ENCODE measurements around the gene CARHSP1.
"Not testable (repeated sequence)": the region's sequence is repeated elsewhere in the genome, so short reads cannot be mapped to it uniquely, and the experiment has no call there.

The CARHSP1 gene

DNA sequence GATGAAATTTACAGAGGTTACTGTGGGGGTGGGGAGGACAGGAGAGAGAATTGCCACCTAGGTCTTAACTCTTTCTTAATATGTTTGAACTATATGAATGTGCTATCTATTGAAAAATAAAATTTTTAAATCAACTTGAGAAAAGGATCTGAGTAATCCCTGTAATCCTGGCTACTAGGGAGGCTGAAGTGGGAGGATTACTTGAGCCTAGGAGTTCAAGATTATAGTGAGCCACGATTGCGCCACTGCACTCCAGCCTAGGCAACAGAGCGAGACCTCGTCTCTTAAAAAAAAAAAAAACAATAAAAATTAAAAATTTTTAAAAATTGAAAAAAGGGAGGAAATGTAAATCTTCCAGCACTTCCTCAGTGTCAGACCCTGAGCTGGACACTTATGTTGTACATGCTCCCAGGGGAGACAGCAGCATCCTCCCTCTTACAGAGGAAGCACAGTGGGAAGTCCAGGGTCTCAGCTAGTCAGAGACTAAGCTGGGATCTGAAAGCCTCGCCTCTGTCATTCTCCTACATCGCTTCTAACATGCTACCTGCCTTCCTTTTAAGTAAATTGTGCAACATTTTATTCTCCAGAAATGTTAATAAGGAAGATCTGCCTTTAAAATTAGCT, 49.3 kb downstream of the CARHSP1 start:
- no peak for DNase-seq

DNA sequence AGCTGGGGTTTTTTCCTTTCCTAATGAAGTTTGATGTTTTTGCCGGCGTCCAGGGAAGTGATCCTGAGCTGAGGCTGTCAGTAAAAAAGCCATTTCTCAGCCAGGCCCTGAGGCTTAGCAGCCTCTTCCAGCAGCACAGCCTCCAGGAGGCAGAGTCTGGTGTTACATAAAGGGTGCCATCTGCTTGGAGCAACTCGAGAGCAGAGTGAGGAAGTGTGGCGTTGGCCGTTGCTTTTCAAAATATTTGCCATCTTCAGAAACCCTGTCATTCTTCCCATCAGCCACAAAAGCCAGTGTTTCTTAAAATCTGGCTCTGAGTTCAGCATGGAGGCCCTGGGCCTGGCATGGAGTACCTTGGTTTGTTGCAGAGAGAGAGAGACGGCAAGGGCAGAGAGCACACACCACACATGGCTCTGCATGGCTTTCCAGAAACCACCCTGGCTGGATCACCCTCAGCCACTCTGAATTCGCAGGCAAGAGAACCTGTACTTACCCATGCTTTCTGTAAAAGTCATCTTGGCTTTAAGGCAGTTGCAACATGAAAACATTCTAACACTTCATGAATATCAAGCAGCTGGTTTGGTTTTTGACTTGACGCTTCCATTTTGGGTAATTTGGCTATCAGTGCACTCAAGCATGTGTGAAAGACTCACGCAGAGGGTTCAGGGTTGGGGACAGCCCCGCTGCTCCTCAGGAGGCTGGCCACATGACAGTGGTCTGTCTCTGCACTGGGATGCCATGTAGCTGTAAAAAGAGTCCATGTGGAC, 50.1 kb downstream of the CARHSP1 start:
- no peak for DNase-seq

DNA sequence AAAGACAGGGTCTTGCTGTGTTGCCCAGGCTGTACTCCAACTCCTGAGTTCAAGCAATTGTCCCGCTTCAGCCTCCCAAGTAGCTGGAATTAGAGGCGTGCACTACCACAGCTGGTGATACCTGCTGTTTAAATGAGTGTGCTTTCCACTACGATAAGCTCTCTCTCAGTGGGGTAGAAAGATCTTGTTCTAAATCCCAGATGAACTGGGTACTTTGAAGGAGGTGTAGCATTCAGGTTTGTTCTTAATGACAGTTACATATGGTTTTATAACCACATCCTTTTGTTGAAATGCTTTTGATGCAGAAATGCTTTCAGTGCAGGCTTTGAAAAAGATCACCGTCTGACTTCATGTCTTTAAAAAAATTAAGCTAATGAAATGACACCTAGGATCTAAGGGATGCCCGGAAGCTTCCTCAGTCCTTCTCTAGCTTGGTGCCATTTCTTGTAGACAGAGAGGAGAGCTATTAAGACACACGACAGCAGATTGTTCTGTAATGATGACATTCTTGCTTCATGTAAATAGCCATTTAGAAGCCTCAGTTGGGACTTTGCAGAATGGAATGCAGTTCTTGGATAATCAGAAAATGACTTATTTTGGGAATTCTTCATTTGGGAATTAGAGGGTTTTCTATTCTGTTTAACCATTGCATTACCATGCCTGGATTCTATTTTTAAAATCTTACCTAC, 51.7 kb downstream of the CARHSP1 start:
- no peak for DNase-seq

DNA sequence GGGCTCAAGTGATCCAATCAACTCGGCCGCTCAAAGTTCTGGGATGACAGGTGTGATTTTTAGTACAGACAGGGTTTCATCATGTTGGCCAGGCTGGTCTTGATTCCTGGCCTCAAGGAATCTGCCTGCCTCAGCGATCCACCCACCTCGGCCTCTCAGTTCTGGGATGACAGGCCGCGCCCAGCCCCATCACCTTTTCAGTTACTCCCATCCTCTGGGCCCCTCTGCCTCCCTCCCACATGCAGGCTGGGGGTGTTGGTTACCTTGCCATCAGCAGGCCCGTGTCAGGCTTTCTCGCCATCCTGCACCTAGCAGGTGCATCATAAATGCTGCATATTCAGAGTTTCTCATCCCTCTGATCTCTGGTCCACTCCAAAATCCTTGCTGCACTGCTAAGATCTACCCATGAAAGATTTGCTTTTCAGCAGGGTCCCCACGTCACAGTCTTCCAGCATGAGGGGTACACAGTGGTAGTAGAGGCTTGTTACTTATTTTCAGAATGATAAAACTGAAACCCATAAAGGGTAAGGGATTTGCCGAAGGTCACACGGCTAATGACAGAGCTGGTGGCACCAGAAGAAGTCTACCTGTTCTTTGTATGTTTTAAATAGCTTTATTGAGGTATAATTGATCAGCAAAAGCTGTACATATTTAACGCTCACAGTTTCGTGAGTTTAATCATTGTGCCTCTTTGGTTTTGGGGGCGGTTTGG, 54.6 kb downstream of the CARHSP1 start:
- no peak for DNase-seq

DNA sequence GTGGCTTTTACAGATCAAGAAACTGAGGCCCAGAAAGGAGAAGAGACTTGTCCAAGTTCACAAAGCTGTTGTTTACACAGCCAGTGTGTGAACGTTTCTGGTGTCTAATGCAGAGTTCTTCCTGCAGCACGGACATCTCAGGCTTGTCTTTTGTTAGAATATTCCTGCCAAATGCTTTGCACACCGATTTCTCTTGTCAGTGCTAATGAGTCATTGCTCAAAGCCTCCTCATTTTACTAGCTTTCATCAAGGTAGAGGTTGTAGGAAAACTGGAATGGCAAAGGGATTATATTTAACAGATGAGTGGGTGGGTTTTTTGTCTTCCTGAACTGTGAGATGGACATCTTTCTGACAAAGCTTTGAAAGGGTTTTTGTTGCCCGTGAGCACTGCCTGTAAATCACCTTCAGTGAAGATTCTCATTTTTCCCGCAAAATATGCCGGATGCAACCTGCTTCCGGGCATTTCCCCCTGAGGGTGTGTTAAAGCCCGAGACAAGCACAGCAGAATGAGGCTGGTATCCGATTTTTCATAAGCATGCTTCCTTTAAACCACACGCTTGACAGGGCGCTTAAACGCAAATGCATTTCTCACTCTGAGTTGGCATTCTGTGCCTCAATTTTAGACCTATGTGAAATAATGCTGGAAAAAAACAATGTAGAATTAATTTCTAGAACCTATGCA, 56.5 kb downstream of the CARHSP1 start:
- no peak for DNase-seq

DNA sequence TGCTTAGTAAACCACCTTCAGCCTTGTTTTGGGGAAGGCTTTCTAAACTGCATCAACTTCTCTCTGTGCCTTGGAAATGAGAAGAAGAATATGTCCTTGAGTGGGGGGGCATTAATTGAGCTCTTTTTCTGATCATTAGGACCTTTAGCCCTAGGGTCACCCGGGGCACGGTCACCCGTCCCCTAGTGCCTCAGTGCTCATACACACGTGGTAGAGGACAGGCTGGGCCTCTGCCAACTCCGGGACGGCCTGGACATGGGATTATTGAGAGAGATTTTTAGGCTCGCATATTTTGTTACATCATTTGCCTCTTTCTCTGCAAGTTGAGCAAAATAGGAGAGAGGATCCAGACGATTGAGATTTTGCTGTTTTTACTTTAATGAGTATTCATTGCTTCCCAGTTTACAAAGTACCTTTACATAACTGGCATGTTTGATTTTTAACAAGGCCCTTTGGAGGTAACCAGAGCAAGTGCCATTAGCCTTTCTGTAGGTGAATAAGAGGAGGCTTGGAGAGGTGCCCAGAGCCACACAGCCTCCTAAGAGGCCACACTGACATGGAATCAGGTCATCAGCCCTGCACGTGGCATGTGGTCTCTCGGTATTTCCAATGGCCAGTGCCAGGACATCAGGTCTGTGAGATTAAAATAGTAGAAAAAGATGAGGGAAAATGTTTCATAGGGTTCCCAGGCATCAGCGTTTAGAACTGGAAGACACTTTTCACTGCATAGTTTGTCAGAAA, 60.0 kb downstream of the CARHSP1 start:
- no peak for DNase-seq

DNA sequence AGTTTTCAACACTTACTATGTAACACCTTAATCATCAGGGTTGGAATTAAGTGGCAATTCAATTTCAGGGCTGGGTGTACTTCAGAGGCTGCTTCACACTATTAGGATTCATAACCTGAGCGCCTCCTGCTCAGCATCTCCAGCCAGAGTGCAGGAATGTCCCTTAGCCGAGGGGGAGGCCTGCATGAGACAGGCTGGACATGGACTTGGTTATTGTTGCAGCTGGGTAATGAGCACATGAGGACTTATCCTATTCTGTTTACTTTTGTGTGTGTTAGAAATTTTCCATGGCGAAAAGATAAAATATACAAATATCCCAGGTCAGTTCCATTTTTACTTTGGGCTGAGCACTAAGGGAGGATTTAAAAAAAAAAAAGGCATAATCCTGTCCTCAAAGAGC, 60.8 kb downstream of the CARHSP1 start:
- DNase-seq, result no peak

DNA sequence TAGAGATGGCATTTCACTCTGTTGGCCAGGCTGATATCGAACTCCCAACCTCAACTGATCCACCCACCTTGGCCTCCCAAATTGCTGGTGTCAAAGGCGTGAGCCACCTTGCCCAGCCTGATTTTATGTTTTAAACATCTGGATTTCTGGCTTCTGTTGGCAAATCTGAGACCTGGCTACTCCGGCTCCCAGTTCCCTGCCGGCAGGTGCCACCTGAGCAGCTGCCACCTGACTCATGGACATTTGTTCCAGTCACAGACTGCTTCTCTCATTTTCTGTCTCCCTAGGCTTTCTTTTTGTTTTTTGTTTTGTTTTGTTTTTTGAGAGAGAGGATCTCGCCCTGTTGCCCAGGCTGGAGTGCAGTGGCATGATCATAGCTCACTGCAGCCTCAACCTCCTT, 61.6 kb downstream of the CARHSP1 start:
- no peak for DNase-seq

DNA sequence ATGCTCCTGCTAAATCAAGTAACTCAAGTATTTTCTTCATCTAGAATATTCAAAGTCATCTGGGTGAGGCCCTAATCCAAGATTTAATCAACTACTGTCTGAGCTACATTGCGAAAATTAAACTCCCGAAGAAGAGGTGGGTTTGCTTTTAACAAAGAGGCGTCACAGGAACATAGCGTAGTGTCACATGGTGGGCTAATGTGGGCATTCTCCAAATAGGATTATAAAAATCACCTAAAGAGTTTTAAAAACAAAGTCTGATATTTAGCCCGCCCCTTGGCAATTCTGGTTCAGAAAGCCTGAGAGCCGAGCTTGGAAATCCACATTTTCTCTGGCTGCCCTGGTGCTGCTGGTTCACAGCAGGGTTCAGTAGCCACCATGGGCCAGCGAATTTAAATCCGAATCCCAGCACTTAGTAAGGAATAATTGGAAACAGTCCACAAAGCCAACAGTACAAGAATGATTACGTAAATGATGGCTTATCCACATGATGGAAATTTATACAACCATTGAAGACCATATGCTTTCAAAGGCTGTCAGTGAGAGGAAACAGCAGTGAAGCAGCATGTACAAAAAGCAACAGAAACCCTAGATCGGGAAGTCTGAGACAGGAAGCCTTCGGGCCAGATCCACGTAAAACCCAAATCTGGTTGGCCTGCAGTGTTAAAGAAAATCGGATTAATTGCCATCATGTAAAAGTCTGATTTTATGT, 62.4 kb downstream of the CARHSP1 start:
- DNase-seq, result no peak

DNA sequence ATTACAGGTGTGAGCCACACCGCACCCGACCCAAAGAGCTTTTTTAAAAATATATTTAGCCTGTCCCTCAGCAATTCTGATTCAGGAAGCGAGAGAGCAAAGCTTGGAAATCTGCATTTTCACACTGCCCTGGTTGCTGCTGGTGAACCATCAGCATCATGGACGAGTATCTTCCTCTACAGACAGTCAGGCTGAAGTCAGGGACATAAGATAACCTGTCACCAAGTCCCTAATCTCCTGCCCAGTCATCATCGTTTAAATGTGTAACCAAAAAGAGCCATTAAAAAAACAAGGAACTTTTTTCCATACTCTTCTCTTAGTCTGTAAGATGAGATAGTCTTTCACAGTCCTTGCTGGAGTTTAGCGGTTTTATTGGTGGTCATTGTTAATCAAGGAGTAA, 64.5 kb downstream of the CARHSP1 start:
- DNase-seq, result no peak

DNA sequence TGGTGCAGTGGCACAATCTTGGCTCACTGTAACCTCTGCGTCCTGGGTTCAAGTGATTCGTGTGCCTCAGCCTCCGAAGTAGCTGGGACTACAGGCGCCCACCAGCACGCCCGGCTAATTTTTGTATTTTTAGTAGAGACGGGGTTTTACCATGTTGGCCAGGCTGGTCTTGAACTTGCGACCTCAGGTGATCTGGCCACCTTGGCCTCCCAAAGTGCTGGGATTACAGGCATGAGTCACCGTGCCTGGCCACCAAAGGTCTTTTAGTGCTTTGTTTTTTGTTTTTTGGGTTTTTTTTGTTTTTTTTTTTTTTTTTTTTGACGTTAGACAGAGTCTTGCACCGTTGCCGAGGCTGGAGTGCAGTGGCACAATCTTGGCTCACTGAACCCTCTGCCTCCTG, 65.1 kb downstream of the CARHSP1 start:
- DNase-seq, result not testable (repeated sequence)
